Spleen (tissue), 7 donors: ENCODE data around the gene CARM1.
"Not testable (repeated sequence)": the region's sequence is repeated elsewhere in the genome, so short reads cannot be mapped to it uniquely, and the experiment has no call there.

Experiments used
- CTCF ChIP-seq, 11 experiments: fragments of 200-600 bp in 7 of 11; fragments of 450-650 bp in 4 of 11; sonication (generic) in 4 of 11; IDR thresholded peaks in 8 of 11; conservative IDR thresholded peaks in 3 of 11; 1 replicate in 7 of 11; 2 replicates in 4 of 11; pipeline versions ENCODE4 v1.4.0 to v1.8.0; 2016 to 2021; ENCODE audit warnings: antibody characterized with exemption in 11 of 11, inconsistent platforms in 4 of 11, mild to moderate bottlenecking in 1 of 11
- POLR2A ChIP-seq, 3 donors: fragments of 450-650 bp; IDR thresholded peaks; one replicate each; pipeline ENCODE4 v1.5.1; 2017; ENCODE audit warnings: antibody characterized with exemption in 3 of 3, mild to moderate bottlenecking in 1 of 3
- POLR2AphosphoS5 ChIP-seq, 3 donors: sonication (generic); formaldehyde crosslinking; IDR thresholded peaks; one replicate each; pipeline ENCODE4 v1.5.1; 2017; ENCODE audit warnings: antibody characterized with exemption in 3 of 3
- donor health status: DM: no; HTN: no; CAD: no; lungs with moderate emphysema.
- donor health status: DM: no; HTN: no; CAD: no.
- donor health status: DM: no; HTN: no; CAD: no.

- TF ChIP-seq CTCF (IDR thresholded peaks at IDR 0.05 in 8 of 11, conservative IDR thresholded peaks at IDR 0.05 in 3 of 11); POLR2A (IDR thresholded peaks at IDR 0.05); POLR2AphosphoS5 (IDR thresholded peaks at IDR 0.05): not testable (repeated sequence)
Measured at GRCh38 chr19:10837649-10838048, 33.7 kb upstream of the CARM1 start.
